DMS114 treated with DMSO at 0.1 percent for 48 hours (cell line): Measurements from ENCODE around the gene PRR20G.
"Not testable (repeated sequence)": the region's sequence is repeated elsewhere in the genome, so short reads cannot be mapped to it uniquely, and the experiment has no call there.

Experiments used
- DNase-seq: peaks from one replicate; lab custom pipeline; 2025; ENCODE audit not compliant: unreplicated experiment; lab: John Stamatoyannopoulos, UW

The PRR20G gene

GRCh38 chr3:127304121-127304744 lies 16.4 kb upstream of the PRR20G start:
- DNase-seq: peak; percentile 38

- no peak for DNase-seq
These were observed 11.4 kb upstream of the PRR20G start for GRCh38 chr3:127299276-127299675.

- DNase-seq: no peak
These were observed 9.1 kb upstream of the PRR20G start for GRCh38 chr3:127296959-127297358.

GRCh38 chr3:127296166-127296565 lies 8.3 kb upstream of the PRR20G start:
- no peak for DNase-seq

- not testable (repeated sequence) for DNase-seq
These were observed 5.8 kb upstream of the PRR20G start for GRCh38 chr3:127293650-127294049.

GRCh38 chr3:127291611-127292010 lies 3.8 kb upstream of the PRR20G start:
- no peak for DNase-seq

GRCh38 chr3:127291114-127291513 lies 3.3 kb upstream of the PRR20G start:
- no peak for DNase-seq

GRCh38 chr3:127289706-127290575 lies 2.1 kb upstream of the PRR20G start:
- DNase-seq: no peak

GRCh38 chr3:127288921-127289705 lies 1.3 kb upstream of the PRR20G start:
- DNase-seq: no peak

GRCh38 chr3:127288343-127288742 lies 497 bp upstream of the PRR20G start:
- no peak for DNase-seq

- DNase-seq: no peak
These were observed 1.2 kb downstream of the PRR20G start for GRCh38 chr3:127286571-127287140.

- no peak for DNase-seq
These were observed 3.6 kb downstream of the PRR20G start for GRCh38 chr3:127284258-127284657.

- no peak for DNase-seq
These were observed 10.3 kb downstream of the PRR20G start for GRCh38 chr3:127277561-127277960.

GRCh38 chr3:127276995-127277394 lies 10.9 kb downstream of the PRR20G start:
- DNase-seq: no peak

GRCh38 chr3:127276396-127276795 lies 11.4 kb downstream of the PRR20G start:
- no peak for DNase-seq

GRCh38 chr3:127275287-127275781 lies 12.5 kb downstream of the PRR20G start:
- no peak for DNase-seq

- DNase-seq: no peak
These were observed 13.6 kb downstream of the PRR20G start for GRCh38 chr3:127274200-127274760.

GRCh38 chr3:127273206-127273605 lies 14.6 kb downstream of the PRR20G start:
- no peak for DNase-seq

- DNase-seq: no peak
These were observed 21.7 kb downstream of the PRR20G start for GRCh38 chr3:127266186-127266585.

GRCh38 chr3:127265581-127265981 lies 22.3 kb downstream of the PRR20G start:
- no peak for DNase-seq
